Peyer's patch (tissue), 4 donors: Measurements from ENCODE around the gene DNAJC4.

Experiments used
- POLR2A ChIP-seq, 2 donors: fragments of 450-650 bp; IDR thresholded peaks; one replicate each; pipeline ENCODE4 v1.5.1; 2017; ENCODE audit warnings: antibody characterized with exemption in 2 of 2, mild to moderate bottlenecking in 2 of 2, moderate library complexity in 2 of 2
- TF ChIP-seq, protein P1 (sequence below), 6 experiments: fragments of 450-650 bp in 4 of 6; fragments of 200-600 bp in 2 of 6; sonication (generic) in 1 of 6; IDR thresholded peaks; one replicate each; pipeline ENCODE4 v1.5.1; 2017 to 2019; ENCODE audit warnings: antibody characterized with exemption in 6 of 6, mild to moderate bottlenecking in 3 of 6, moderate library complexity in 1 of 6

DNA sequence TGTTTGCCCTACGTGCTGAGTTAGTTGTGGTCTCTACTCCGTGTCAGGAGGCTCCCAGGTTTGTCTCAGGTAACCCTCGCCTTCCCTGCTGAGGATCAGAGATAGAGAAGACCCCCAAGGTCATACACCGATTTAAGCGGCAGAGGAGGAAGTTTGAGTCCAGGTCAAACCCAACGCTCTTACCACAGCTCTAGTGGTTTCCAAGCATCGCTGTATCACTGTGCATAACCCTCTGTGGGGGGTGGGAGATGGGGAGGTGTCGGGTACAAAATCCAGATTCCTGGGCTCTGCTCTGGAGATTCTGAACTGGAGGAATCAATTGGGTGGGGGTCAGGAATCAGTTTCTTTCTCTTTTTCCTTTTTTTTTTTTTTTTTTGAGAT lies 627 bp downstream of the DNAJC4 start:
- TF ChIP-seq, protein P1, sequence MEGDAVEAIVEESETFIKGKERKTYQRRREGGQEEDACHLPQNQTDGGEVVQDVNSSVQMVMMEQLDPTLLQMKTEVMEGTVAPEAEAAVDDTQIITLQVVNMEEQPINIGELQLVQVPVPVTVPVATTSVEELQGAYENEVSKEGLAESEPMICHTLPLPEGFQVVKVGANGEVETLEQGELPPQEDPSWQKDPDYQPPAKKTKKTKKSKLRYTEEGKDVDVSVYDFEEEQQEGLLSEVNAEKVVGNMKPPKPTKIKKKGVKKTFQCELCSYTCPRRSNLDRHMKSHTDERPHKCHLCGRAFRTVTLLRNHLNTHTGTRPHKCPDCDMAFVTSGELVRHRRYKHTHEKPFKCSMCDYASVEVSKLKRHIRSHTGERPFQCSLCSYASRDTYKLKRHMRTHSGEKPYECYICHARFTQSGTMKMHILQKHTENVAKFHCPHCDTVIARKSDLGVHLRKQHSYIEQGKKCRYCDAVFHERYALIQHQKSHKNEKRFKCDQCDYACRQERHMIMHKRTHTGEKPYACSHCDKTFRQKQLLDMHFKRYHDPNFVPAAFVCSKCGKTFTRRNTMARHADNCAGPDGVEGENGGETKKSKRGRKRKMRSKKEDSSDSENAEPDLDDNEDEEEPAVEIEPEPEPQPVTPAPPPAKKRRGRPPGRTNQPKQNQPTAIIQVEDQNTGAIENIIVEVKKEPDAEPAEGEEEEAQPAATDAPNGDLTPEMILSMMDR (IDR thresholded peaks at IDR 0.05) = no peak
- TF ChIP-seq POLR2A (IDR thresholded peaks at IDR 0.05) = no peak
